Measurements from ENCODE around the gene PRRT2.
A peak's percentile ranks its signal among the peaks of the same experiment; 100 is the strongest.

PRRT2 gene

DNA sequence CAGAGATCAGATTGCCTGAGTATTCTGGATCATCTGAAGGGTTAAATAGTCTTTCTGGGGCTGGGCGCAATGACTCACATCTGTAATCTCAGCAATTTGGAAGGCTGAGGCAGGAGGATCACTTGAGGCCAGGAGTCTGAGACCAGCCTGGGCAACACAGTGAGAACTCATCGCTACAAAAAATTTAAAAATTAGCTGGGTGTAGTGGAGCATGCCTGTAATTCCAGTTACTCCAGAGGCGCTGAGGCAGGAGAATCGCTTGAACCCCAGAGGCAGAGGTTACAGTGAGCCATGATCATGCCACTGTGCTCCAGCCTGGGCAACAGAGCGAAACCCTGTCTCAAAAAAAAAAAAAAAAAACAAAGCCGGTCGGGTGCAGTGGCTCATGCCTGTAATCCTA lies 23.9 kb downstream of the PRRT2 start:
- DNase-seq: no peak

DNA sequence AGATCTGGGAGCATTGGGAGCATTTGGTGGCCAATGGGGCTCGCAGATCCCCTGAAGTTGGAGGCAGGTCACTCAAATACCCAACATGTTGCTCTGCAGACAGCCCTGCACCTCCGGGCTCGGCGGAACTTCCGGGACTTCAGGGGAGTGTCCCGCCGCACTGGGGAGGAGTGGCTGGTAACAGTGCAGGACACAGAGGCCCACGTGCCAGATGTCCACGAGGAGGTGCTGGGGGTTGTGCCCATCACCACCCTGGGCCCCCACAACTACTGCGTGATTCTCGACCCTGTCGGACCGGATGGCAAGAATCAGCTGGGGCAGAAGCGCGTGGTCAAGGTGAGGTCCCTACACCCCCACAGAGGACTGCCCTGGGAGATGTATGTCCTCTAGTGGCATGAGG lies 24.6 kb downstream of the PRRT2 start:
- no peak for DNase-seq

DNA sequence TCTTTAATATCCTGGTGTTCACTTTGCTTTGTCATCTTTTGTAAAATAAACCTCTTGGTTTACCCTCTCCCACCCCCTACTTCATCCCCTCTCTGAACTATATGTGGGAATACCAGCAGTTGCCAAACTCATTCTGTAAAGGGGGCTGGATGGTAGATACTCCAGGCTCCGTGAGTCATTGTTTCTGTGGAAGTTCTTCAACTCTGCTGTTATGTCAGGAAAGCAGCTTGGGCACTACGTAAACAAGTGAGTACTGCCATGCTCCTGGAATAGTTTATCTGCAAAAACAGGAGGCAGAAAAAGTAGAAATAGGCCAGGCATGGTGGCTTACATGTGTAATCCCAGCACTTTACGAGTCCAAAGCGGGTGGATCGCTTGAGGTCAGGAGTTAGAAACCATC lies 25.8 kb downstream of the PRRT2 start:
- no peak for DNase-seq

DNA sequence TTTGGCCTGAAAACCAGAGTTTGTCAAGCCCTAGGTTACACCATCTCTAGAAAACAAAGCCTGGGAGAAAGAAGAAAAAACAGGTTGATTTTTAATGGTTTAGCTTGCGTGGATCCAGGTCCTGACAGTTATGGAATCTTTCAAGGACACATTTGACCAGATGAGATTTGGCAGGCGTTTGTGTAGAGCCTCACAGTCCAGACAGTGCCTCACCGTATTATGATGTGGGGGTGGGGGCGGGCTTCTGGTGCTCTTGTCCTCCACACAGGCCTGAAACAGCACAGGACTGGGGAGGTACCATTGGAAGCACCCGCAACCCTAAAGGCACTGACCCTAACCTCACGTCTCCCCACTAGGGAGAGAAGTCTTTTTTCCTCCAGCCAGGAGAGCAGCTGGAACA lies 27.8 kb downstream of the PRRT2 start:
- DNase-seq: no peak

DNA sequence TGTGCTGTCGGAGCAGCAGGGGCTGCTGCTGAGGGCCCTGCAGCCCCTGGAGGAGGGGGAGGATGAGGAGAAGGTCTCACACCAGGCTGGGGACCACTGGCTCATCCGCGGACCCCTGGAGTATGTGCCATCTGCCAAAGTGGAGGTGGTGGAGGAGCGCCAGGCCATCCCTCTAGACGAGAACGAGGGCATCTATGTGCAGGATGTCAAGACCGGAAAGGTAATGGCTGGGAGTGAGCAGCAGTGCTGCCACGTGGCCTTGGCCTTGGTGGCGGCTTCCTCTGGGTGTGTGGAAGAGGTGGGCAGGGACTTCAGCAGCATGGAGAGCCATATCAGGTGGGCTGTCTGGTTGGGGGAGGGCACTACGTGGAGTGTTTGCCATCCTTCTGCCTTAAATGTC lies 28.2 kb downstream of the PRRT2 start:
- DNase-seq: no peak

DNA sequence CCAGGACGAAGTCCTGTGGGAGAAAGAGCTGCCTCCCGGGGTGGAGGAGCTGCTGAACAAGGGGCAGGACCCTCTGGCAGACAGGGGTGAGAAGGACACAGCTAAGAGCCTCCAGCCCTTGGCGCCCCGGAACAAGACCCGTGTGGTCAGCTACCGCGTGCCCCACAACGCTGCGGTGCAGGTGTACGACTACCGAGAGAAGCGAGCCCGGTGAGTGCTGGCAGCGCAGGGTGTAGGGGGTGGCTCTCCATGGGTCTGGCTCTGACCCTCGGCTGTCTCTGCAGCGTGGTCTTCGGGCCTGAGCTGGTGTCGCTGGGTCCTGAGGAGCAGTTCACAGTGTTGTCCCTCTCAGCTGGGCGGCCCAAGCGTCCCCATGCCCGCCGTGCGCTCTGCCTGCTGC lies 29.6 kb downstream of the PRRT2 start:
- DNase-seq: no peak

DNA sequence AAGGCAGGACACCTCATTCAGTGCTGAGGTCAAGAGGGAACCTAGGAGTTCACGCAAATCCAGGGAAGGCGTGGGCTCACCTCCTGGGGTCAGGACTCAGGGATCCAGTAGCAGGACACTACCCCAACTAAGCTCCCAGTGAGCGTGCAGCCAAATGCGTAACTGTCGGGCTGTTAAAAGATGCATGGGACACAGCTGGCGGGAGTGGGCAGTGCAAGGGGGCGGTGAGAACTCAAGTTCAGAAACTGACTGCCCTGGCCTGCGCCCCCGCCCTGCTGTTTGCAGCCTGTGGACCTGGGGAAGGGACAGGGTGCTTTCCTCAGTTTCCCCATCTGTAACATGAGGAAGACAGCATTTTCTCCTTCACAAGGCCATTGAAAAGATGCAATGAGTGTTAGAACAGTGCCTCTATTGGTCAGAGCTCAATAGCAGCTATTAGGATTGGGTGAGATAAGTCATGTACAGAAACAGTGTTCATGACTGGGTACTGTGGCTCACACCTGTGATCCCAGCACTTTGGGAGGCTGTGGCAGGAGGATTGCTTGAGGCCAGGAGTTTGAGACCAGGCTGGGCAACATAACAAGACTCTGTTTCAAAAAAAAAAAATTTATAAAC lies 30.8 kb downstream of the PRRT2 start:
- no peak for DNase-seq

DNA sequence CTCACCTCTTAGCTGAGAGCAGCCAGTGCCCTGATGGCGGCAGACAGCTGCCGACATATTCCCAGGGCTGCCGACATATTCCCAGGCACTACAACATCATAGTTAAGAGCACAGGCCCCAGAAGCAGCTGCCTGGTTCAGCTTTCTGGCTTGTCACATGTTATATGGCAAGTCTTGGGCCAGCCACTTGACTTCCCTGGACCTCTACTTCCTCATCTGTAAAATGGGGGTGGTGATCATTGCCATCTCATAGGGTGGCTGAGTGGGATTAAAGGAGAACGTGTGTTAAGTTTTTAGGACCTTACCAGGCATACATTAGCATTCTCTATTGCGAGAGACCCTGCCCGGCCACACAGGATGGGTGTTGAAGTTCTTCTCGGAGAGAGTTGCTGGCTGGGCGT lies 31.9 kb downstream of the PRRT2 start:
- DNase-seq: no peak

DNA sequence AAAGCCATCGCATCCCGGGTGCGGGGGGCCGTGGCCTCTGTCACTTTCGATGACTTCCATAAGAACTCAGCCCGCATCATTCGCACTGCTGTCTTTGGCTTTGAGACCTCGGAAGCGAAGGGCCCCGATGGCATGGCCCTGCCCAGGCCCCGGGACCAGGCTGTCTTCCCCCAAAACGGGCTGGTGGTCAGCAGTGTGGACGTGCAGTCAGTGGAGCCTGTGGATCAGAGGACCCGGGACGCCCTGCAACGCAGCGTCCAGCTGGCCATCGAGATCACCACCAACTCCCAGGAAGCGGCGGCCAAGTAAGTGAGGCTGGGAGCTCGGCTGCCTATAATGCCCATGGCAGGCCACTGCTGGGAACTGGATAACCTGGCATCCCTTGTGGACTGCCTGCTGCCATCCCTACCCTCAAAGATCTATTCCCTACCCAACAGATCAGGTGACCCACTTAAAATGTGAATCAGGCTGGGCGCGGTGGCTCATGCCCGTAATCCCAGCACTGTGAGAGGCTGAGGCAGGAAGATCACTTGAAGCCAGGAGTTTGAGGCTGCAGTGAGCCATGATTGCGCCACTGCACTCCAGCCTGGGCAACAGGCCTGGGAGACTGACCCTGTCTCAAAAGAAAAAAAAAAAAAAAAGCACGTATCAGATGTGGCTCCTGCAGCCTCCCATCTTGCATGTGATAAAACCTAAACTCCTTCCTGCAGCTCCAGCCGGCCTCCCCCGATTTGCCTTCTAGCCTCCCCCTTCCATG lies 32.8 kb downstream of the PRRT2 start:
- no peak for DNase-seq

DNA sequence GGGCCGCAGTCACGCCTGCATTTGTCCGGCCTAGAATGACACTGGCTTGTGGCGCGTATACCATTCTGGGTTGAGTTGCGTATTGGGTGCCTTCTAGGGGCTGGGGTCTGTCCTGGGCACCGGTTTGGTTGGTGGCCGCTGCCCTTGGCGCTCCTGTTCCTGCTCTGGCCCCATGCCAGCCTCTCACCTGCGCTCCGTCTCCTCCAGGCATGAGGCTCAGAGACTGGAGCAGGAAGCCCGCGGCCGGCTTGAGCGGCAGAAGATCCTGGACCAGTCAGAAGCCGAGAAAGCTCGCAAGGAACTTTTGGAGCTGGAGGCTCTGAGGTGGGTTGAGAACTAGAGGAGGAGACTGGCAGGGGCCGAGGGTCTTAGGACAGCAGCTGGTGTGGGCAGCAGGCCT lies 33.7 kb downstream of the PRRT2 start:
- DNase-seq: no peak

DNA sequence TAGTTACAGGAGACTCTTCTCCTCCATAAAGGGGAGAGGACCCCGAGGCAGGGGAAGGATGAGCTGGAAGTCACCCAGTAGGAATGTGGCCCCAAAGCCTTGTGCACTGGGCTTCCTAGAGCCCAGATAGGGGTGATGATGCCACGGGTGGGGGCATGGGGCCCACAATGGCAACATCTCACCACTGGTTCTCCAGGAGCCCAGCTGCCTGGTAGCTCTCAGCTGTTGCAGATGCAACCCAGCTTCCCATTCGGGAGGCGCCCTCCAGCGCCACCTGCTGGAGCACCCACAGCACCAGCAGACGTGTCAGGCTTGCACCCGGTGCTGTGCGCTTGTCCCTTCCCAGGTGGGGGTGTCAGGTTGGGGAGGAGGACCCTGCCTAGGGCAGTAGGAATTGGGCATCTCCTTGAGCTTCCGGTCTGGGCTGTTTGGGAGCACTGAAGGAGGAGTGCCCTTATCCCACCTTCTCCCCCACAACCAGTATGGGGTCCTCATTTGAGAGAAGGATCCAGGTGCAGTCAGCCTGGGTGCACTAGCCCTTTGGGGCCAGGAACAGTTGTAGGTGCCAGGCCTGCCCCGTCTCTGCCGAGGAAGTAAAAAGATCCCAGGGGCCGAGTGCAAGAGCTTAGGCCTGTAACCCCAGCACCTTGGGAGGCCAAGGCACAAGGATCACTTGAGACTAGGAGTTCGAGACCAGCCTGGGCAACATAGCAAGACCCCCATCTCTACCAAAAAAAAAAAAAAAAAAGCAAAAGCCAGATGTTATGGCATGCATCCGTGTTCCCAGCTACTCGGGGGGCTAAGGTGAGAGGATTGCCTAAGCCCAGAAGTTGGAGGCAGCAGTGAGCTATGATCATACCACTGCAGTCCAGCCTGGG lies 36.7 kb downstream of the PRRT2 start:
- peak; percentile 84 for DNase-seq

DNA sequence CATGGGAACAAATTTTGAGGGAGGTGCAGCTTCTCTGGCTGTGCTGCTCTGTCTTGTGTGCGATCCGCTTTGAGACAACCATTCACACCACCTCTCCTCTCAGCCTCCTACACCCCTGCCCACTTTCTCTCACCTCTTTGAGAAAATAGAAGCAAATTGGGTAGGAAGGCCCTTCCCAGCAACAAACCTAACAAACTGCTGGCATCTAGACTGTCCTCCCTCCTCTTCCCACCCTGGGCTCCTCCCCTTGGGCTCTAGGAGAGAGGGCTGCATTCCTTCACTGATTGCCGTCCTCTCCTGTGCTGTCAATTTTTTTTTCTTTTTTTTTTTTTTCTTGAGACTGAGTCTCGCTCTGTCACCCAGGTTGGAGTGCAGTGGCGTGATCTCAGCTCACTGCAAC lies 37.5 kb downstream of the PRRT2 start:
- DNase-seq: no peak

DNA sequence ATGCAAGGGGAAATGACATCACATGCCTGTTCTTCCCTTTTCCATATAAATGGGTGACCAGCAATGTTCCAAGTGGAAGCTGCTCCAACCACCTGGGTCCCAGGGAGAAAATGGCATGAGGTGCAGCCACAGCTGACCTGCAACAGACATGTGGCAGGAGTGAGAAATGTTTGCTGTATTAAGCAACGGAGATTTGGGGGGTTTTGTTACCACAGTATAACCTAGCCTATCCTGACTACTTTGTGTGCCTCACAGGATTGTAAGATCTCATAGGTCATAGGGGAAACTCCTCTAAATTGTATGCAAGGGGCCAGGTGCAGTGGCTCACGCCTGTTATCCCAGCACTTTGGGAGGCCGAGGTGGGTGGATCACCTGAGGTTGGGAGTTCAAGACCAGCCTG lies 39.0 kb downstream of the PRRT2 start:
- no peak for DNase-seq

DNA sequence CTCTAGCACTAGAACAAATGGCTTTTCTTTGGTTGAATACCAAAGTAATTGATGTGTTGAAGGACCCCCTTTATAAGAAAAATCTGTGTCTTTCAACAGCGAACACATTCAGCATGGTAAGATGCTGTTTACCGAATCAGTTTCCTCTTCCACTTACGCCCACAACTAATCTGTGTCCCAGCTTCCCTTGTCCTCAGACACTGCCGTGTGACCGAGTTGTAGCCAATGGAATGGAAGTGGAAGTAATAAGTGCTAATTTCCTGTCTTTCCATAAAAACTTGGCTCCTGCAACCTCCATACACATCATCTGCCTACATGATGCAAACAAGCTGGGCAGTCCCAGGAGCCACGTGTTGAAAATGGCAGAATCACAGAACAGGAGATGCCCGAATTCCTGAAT lies 40.7 kb downstream of the PRRT2 start:
- DNase-seq: no peak

DNA sequence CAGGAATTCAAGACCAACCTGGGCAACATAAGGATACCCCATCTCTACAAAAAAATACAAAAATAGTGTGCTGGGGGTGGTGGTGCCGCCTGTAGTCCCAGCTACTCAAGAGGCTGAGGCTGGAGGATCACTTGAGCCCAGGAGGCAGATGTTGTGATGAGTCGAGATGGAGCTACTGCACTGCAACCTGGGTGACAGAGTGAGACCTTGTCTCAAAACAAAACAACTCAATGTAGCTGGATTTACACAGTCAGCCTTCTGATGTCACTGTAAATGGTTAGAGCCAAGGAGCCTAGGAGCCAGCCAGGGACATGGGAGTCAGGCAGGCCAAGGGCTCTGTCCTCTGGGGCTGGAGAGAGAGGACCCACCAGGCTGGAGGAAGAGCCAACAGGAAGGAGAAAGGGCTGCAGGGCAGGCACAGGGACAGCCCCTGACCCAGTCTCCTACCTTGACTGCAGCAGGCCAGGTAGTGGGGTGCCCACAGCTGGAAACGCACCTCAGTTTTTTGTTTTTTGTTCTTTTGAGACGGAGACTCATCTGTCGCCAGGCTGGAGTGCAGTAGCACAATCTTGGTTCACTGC lies 42.6 kb downstream of the PRRT2 start:
- DNase-seq: no peak

DNA sequence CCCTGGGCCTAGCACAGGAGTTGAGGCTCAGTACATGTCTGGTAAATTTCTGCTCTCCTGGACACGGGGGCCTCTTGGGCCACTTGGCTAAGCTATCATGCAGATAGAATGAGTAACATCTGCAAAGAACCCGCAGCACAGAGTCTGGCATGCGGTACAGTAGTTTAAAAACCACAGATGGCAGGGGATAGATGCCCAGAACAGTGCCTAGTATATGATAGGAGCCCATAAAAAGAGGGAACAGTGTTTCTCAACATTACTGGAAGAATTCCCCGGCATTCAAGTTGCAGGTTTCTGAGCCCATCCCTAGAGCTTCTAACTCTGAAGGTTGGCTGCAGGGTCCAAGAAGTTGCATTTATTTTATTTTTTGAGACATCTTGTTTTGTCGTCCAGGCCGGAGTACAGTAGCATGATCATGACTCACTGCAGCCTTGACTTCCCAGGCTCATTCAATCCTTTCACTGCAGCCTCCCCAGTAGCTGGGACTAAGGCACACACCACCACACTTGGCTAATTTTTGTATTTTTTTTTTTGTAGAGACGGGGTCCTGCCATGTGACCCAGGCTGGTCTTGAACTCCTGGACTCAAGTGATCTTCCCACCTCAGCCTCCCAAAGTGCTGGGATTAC lies 45.3 kb downstream of the PRRT2 start:
- no peak for DNase-seq

DNA sequence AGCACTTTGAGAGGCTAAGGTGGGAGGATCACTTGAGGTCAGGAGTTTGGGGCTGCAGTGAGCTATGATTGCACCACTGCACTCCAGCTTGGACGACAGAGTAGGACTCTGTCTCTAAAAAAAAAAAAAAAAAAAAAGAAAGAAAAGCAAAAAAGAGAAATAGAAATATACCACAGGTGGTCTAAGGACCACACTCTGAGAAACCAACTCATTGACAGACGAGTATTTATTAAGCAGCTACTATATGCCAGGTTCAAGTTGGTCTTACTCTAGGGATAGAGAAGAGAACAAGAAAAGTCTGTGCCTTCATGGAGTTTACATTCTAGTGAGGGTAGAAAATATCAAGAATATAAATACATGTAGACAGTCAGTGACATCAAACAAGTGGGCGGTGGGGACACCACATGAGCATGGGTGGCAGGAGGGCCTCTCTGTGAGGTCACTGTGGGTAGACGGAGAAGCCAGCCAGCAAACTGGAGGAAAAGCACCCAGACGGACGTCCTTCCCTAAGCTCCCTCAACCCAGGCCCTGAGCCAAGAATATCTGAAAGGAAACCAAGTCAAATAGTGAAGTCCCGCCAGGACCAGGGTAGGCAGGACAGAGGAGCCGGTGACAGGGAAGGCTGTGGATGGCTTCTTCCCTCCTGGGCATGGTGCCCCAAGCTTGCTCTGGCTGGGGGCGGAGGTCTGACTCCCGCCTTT lies 46.3 kb downstream of the PRRT2 start:
- no peak for DNase-seq

DNA sequence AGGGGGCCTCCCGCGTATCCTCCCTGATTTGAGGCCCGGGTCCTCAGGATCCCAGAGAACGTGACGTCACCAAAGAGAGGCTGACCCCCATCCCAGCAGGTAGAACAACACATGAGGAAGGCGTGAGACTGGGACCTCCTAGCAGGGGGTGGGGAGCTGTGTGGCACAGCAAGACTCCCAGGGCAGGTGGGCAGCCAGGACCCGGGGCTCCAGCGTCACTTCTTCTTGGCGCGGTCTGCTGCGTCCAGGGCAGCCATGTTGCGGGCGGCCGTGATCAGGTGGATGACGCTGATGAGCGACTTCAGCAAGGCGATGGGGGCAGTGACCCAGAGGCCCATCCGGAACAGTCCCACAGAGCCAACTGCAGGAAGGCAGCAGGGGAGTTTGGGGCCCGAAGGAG lies 47.0 kb downstream of the PRRT2 start:
- no peak for DNase-seq

DNA sequence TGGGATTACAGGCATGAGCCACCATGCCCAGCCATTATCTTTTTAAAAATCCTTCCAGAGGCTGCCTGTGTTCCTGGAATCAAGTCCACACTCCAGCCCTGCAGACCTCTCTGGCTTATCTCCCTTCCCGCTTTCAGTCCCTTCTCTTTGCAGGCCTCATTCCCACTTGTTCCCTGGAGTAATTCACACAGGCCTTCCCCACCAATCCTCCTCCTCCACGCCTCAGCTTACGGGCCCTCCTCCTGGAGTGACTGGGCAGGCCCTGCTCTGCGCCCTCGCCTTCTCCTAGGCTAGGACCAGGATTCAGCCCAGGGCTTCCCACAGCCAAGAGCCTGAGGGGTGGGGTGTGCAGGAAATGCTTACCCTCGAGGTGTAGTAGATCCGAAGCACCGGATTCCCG lies 48.2 kb downstream of the PRRT2 start:
- DNase-seq: no peak

DNA sequence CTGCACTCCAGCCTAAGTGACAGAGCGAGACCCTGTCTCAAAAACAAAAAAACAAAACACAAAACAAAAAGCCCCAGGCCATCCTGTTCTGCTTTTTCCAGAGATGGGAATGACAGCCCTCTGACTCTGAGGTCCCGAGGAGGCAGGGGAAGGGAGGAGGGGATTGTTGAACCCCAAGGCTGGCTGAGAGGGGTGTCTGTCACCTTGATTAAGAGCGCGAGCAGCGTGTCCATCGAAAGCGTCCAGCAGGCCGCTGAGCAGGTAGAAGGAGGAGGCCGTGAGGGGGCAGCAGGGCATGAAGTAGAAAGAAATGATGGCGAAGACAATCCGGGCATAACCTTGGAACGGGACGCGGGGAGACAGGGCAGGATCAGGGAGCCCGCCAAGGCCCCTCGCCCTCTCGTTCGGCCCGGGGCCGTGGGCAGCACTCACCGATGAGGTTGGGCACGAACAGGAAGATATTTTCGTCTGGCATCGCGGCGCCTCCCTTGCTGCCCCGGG lies 50.4 kb downstream of the PRRT2 start:
- peak; percentile 13 for DNase-seq

DNA sequence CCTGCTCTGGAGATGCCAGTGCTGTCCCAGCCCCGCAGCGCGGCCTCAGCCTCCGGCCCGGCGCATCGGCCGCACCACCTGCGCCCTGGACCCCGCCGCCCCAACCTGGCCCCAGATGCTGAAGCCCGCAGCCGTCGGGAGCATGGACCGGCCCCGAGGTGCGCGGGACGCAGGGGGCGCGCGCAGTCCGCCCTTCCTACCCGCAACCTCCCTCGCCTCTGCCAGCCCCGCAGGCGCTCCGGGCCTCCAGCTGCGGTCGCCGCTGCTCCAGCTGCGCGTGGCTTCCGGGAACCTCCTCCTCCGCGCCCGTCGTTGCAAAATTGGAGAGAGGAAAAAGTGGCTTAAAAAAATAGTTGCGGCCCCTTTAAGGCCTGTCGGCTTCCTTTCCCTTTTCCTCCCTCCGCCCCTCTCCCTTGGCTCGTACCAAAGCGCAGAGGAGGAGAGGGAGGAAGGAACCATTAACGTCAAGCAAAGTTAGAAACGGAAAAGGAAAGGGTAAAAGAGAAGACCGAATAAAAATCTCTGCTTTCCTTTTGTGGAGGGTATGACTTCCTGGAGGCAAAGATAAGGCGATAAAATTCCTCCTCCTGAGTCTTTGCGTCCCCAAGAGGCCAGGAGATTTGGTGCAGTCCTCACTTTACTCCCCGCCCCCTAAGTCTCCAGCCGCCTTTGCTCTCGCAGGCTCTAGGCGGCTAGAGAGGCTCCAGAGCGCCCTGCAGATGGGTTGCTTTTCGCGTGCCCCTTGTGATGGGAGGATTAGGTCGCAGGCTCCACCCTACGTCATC lies 51.1 kb downstream of the PRRT2 start, which contains the start of gene CDIPT:
Gene CDIPT, minus strand, starts transcription at position 343 of the 785 bp plus-strand sequence. CDS start 369 bp downstream, outside the sequence.
- peak; percentile 96 for DNase-seq

Data from CD4-positive, alpha-beta T cell treated with Interleukin-10 for 1 hour (primary cell).